ENCODE results near the gene CYP4F8.

GRCh38 chr19:15669440-15669839 is 54.4 kb downstream of the CYP4F8 start:
- no peak for TF ChIP-seq E2F4 (CRISPR knock-in tag; IDR thresholded peaks at IDR 0.05; ENCODE audit: borderline replicate concordance, low read depth)
- no peak for TF ChIP-seq ZBTB21 (CRISPR knock-in tag; IDR thresholded peaks at IDR 0.05; ENCODE audit: borderline replicate concordance)
- TF ChIP-seq USF2 (CRISPR knock-in tag; IDR thresholded peaks at IDR 0.05), result no peak
- TF ChIP-seq TP53 (CRISPR knock-in tag; IDR thresholded peaks at IDR 0.05), result no peak
- no peak for TF ChIP-seq NR3C1 (CRISPR knock-in tag; conservative IDR thresholded peaks at IDR 0.05; ENCODE audit: low read depth)
- TF ChIP-seq CTCF (IDR thresholded peaks at IDR 0.05), result no peak
- TF ChIP-seq ELF4 (CRISPR knock-in tag; IDR thresholded peaks at IDR 0.05; ENCODE audit: low read depth), result no peak
- TF ChIP-seq ZNF416 (CRISPR knock-in tag; IDR thresholded peaks at IDR 0.05), result no peak
- TF ChIP-seq IRF1 (CRISPR knock-in tag; IDR thresholded peaks at IDR 0.05), result no peak
- TF ChIP-seq PRRX2 (CRISPR knock-in tag; IDR thresholded peaks at IDR 0.05), result no peak
- TF ChIP-seq TEAD1 (CRISPR knock-in tag; IDR thresholded peaks at IDR 0.05), result no peak
- no peak for TF ChIP-seq ZNF317 (CRISPR knock-in tag; IDR thresholded peaks at IDR 0.05; ENCODE audit: borderline replicate concordance, low read depth)
- TF ChIP-seq STAT6 (CRISPR knock-in tag; conservative IDR thresholded peaks at IDR 0.05; ENCODE audit: low read depth), result no peak
- no peak for TF ChIP-seq MAX (CRISPR knock-in tag; IDR thresholded peaks at IDR 0.05)

Measured in WTC11 (cell line).